GM13976 (cell line): ENCODE results near the gene BCAP31.

Experiments
- DNase-seq: peaks from one replicate; pipeline ENCODE4 v3.0.0; 2012; ENCODE audit warnings: low spot score
- CTCF ChIP-seq: IDR thresholded peaks from 2 replicates; pipeline ENCODE4 v1.5.1; 2012; ENCODE audit warnings: borderline replicate concordance, mild to moderate bottlenecking; ENCODE audit not compliant: insufficient read depth; ENCODE audit errors: extremely low read depth, missing control alignments, control extremely low read depth
- in situ Hi-C: fragments of 300-500 bp; cut with MboI; formaldehyde crosslinking; loops from one replicate; pipeline ENCODE4 v1.12.0; 2022; ENCODE audit warnings: low sequenced_read_pairs, mixed read lengths, inconsistent platforms; ENCODE audit not compliant: unreplicated experiment

Gene BCAP31

GRCh38 chrX:153765138-153766079 lies 41.2 kb upstream of the BCAP31 start:
- DNase-seq = peak; percentile 21
- in situ Hi-C loops = no loop called here
- no peak for TF ChIP-seq CTCF

GRCh38 chrX:153764786-153765137 lies 40.6 kb upstream of the BCAP31 start:
- TF ChIP-seq CTCF = no peak
- peak; percentile 22 for DNase-seq
- in situ Hi-C loops = no loop called here

- in situ Hi-C loops = no loop called here
- peak; percentile 90 for TF ChIP-seq CTCF
- DNase-seq = peak; percentile 85
Observed at GRCh38 chrX:153763989-153764755, 40.0 kb upstream of the BCAP31 start, which contains the start of gene PLXNB3. Gene PLXNB3 (plus strand): TSS chrX:153764249. CDS start chrX:153765536, 1,287 bp downstream.

GRCh38 chrX:153763298-153763932 lies 39.2 kb upstream of the BCAP31 start:
- TF ChIP-seq CTCF = no peak

GRCh38 chrX:153762626-153763173 lies 38.5 kb upstream of the BCAP31 start:
- no peak for DNase-seq
- in situ Hi-C loops = no loop called here
- TF ChIP-seq CTCF = no peak

More at GRCh38 chrX:153763298-153763932, 39.2 kb upstream of the BCAP31 start:
- DNase-seq = peak; percentile 19
- in situ Hi-C loops = no loop called here

- no peak for DNase-seq
- no peak for TF ChIP-seq CTCF
- in situ Hi-C loops = no loop called here
Observed at GRCh38 chrX:153761863-153762262, 37.7 kb upstream of the BCAP31 start.
